Measurements from ENCODE around the gene ANP32D.
"Not testable (repeated sequence)": the region's sequence is repeated elsewhere in the genome, so short reads cannot be mapped to it uniquely, and the experiment has no call there.

Gene ANP32D

DNA sequence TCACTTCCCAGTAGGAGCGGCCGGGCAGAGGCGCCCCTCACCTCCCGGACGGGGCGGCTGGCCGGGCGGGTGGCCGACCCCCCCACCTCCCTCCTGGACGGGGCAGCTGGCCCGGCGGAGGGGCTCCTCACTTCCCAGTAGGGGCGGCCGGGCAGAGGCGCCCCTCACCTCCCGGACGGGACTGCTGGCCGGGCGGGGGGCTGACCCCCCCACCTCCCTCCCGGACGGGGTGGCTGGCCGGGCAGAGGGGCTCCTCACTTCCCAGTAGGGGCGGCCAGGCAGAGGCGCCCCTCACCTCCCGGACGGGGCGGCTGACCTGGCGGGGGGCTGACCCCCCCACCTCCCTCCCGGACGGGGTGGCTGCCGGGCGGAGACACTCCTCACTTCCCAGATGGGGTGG lies 27.9 kb downstream of the ANP32D start:
- DNase-seq (ENCODE audit: low read depth in 3 of 3, low spot score in 1 of 3): not testable (repeated sequence)

- DNase-seq (ENCODE audit: low read depth in 3 of 3, low spot score in 1 of 3): not testable (repeated sequence)
These were observed 34.5 kb downstream of the ANP32D start for GRCh38 chr12:48506836-48507235.

DNA sequence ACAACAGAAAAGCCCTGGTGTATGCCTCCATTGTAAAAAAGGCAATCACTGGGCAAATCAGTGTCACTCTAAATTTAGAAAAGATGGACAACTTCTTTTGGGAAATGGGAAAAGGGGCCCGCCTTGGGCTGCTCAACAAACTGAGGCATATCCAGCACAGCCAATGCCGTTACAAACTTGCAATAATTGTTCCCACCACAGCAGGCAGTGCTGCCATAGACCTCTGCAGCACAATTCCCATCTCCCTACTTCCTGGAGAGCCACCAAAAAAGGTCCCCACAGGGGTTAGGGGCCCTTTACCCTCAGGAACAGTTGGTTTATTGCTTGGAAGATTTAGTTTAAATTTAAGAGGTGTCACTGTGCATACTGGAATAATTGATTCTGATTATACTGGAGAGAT lies 36.6 kb downstream of the ANP32D start:
- DNase-seq (ENCODE audit: low read depth in 3 of 3, low spot score in 1 of 3): no peak

DNA sequence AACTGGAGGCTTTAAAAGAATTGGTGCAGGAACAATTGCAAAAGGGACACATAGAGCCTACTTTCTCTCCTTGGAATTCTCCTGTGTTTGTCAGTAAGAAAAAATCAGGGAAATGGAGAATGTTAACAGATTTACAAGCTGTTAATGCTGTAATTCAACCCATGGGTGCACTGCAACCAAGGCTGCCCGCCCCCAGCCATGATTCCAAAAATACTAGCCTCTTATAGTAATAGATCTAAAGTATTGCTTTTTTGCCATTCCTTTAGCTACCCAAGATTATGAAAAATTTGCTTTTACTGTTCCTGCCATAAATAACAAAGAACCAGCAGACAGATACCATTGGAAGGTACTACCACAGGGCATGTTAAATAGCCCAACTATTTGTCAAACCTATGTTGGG lies 37.8 kb downstream of the ANP32D start:
- no peak for DNase-seq (ENCODE audit: low read depth in 3 of 3, low spot score in 1 of 3)

- DNase-seq (ENCODE audit: low read depth in 3 of 3, low spot score in 1 of 3): no peak
These were observed 40.5 kb downstream of the ANP32D start for GRCh38 chr12:48512855-48513254.

GRCh38 chr12:48514728-48515127 lies 42.4 kb downstream of the ANP32D start:
- no peak for DNase-seq (ENCODE audit: low read depth in 3 of 3, low spot score in 1 of 3)

GRCh38 chr12:48520381-48520780 lies 48.0 kb downstream of the ANP32D start:
- DNase-seq (ENCODE audit: low read depth in 3 of 3, low spot score in 1 of 3): not testable (repeated sequence)
